GM18505 (cell line): ENCODE results near the gene TNK2.
"Not testable (repeated sequence)": the region's sequence is repeated elsewhere in the genome, so short reads cannot be mapped to it uniquely, and the experiment has no call there.

Source experiments
- ATAC-seq: cut with Tn5 transposase; IDR thresholded peaks from one replicate; pipeline ENCODE4 v1.9.1; 2021; ENCODE audit not compliant: unreplicated experiment
- POLR2A ChIP-seq: IDR thresholded peaks from 4 replicates; pipeline ENCODE4 v1.6.1; 2011; ENCODE audit warnings: borderline replicate concordance; ENCODE audit not compliant: insufficient read depth, insufficient read length; ENCODE audit errors: extremely low read depth

Gene TNK2

DNA sequence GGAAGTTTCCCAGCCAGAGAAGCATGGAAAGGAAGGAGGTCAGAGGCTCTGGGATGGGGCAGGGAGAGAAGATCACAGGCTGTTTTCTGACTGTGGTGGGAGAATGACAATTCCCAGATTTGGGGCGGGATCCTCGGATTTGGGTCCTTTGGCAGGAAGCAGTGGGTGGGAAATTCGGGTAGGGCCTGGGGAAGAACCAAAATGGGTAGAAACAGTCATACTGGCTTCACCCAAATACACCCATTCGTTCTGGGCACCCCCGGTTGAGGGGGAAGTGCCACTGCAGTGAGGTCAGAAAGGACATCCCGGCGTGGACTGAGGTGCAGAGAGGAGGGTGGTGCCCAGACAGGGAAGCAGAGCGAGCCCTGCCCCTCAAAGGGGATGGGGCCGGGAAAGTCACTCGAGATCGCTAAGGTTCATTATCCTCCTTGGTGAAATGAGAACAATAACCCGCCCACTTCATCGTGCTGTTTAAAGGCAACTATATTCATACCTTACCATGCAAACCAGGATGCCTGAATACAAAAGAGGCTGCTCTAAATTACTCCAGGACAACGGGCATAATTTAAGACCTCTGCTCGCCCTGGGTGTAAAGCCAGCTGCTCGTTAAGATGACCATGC lies 28.8 kb downstream of the TNK2 start:
- TF ChIP-seq POLR2A = no peak
- no peak for ATAC-seq

- TF ChIP-seq POLR2A = no peak
- no peak for ATAC-seq
These were observed 29.7 kb downstream of the TNK2 start for GRCh38 chr3:195878424-195879274.

GRCh38 chr3:195877767-195878423 lies 30.5 kb downstream of the TNK2 start:
- no peak for TF ChIP-seq POLR2A
- ATAC-seq = no peak

DNA sequence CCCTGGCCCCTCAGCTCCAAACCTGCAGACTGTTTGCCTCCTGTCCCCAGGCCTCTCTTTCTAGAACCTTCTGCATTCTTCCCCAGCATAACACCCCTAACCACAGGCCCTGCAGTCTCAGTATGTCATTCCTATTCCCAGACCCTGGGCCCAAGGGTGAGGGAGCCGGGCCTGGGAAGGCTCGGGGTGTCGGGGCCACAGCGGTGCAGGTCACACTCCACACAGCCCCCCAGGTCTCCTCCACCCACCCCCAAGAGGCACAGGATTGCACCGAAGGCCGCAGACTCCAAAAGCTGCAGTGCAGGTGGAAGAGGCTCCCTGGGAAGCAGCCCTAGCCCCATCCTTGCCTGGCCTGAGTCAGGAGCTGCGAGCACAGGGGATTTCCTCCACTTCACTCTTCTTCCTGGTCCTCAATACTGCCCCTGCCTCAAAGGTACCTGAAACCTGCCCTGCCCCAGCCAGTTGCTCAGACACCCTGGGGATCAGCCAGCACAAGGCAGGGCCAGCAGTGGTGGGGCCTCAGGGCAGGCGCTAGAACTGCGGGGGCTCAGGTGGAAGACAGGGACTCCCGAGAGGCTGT lies 31.1 kb downstream of the TNK2 start:
- TF ChIP-seq POLR2A = no peak
- ATAC-seq = no peak

GRCh38 chr3:195876297-195877064 lies 31.9 kb downstream of the TNK2 start:
- no peak for TF ChIP-seq POLR2A
- no peak for ATAC-seq

- no peak for ATAC-seq
- no peak for TF ChIP-seq POLR2A
These were observed 32.7 kb downstream of the TNK2 start for GRCh38 chr3:195875482-195876236.

DNA sequence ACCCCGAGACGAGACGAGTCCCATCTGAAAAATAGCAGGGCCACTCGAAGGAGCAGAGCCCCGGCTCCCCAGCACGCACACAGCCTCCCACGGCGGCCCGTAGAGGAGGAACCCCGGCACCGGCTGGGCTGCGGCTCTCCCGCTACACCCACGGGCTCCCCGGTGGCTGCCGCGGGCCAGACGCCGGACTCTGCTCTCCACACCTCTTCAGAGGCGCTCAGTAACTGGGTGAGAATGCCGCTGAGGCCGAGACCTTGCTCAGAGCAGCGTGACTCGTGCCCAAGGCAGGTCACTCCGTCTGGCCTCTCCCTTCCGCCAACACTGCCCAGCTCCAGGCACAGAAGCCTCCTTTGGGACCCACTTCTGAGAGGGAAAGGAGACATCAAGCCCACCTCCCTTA lies 34.4 kb downstream of the TNK2 start:
- no peak for TF ChIP-seq POLR2A
- no peak for ATAC-seq

GRCh38 chr3:195873281-195873887 lies 35.0 kb downstream of the TNK2 start:
- TF ChIP-seq POLR2A = no peak
- no peak for ATAC-seq

GRCh38 chr3:195872800-195873199 lies 35.6 kb downstream of the TNK2 start:
- ATAC-seq = no peak
- TF ChIP-seq POLR2A = no peak

DNA sequence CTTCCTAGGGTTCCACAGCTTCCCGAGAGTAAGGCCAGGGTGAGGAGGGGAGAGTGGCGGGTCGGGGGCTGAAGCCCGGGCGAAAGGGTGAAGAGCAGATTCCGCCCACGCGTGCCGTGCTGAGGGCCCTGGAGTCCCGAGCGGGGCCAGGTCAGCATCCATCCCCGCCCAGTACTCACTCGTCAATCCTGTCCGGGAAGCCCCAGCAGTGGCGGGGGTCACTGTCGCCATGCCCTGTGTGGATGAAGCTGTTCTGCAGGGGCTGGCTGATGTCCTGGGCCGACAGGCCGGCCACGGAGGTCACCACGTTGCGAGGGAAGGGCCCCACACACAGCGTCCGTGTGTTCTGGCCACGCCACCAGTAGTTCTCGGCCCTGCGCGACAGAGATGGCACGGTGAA lies 36.3 kb downstream of the TNK2 start:
- no peak for ATAC-seq
- no peak for TF ChIP-seq POLR2A

- ATAC-seq = not testable (repeated sequence)
These were observed 36.7 kb downstream of the TNK2 start for GRCh38 chr3:195871686-195872085.

DNA sequence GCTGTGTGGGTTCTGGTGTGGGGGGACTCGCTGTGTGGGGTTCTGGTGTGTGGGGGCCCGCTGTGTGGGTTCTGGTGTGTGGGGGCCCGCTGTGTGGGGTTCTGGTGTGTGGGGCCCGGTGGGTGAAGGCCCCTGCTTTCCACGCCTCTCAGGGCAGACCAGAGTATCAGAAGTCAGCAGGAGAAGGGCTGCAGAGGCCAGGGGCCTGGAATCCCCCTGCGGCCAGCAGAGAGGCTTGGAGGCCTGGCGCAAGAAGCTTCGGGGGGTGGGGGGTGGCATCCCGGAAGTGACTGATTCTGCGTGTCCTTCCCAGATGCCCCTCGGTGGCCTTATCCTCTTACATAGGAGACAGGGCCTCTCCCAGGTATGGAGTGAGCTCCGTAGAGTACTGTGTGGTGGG lies 37.4 kb downstream of the TNK2 start:
- TF ChIP-seq POLR2A = no peak
- no peak for ATAC-seq
